DND-41 (cell line): ENCODE measurements around the gene ADRA2B.

Experiments
- EZH2 ChIP-seq: IDR thresholded peaks from 3 replicates; pipeline ENCODE4 v1.6.1; 2012; ENCODE audit warnings: borderline replicate concordance, low read depth, mild to moderate bottlenecking, moderate library complexity, low read length, inconsistent platforms; ENCODE audit not compliant: severe bottlenecking
- TF ChIP-seq, protein P1 (sequence below): IDR thresholded peaks from 2 replicates; pipeline ENCODE4 v1.5.1; 2012; ENCODE audit warnings: borderline replicate concordance, low read length, moderate library complexity, mild to moderate bottlenecking; ENCODE audit not compliant: poor library complexity, severe bottlenecking; ENCODE audit errors: extremely low read depth

DNA sequence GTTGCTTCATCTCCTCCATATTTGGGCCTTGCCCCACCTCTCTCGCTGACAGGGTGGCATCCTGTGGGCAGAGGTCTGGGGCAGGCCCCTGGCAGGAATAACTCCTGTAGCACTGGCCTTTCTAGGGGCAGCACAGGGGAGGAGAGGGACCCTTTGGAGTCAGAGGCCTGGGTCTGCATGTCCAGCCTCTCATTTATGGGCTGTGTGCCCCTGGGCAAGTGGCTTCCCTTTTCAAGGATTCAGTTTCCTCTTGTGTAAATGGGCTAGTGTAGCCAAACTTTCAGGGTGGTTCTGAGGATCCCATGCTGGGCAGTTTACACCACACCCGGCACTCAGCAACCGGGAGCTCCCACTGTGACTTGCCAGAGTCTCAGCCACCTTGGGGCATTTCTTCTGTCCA, 23.4 kb downstream of the ADRA2B start:
- TF ChIP-seq EZH2, result no peak
- TF ChIP-seq, protein P1, sequence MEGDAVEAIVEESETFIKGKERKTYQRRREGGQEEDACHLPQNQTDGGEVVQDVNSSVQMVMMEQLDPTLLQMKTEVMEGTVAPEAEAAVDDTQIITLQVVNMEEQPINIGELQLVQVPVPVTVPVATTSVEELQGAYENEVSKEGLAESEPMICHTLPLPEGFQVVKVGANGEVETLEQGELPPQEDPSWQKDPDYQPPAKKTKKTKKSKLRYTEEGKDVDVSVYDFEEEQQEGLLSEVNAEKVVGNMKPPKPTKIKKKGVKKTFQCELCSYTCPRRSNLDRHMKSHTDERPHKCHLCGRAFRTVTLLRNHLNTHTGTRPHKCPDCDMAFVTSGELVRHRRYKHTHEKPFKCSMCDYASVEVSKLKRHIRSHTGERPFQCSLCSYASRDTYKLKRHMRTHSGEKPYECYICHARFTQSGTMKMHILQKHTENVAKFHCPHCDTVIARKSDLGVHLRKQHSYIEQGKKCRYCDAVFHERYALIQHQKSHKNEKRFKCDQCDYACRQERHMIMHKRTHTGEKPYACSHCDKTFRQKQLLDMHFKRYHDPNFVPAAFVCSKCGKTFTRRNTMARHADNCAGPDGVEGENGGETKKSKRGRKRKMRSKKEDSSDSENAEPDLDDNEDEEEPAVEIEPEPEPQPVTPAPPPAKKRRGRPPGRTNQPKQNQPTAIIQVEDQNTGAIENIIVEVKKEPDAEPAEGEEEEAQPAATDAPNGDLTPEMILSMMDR, result no peak
